Aorta (tissue), 5 donors: ENCODE data around the gene CA6. TPM values are rescaled to one million over a fixed set of nuclear protein-coding genes. Genes with fewer than 3 reads are reported as not detected.
"Not testable (repeated sequence)": the region's sequence is repeated elsewhere in the genome, so short reads cannot be mapped to it uniquely, and the experiment has no call there.

ENCODE experiments used
- ATAC-seq: fragments of 200-7000 bp; cut with Tn5 transposase; one replicate; pipeline ENCODE4 v1.9.1; 2022; ENCODE audit warnings: moderate library complexity; ENCODE audit not compliant: low FRiP score
- DNase-seq, 2 donors: peaks; one replicate each; pipeline ENCODE4 v3.0.0-alpha.2; 2020
- H3K27ac ChIP-seq, 2 donors: one replicate each; pipeline ENCODE4 v1.5.1; 2013; ENCODE audit warnings: low read length in 2 of 2, mild to moderate bottlenecking in 2 of 2, moderate library complexity in 2 of 2, control low read depth in 1 of 2, inconsistent platforms in 1 of 2, low read depth in 1 of 2
- H3K27me3 ChIP-seq, 2 donors: one replicate each; pipeline ENCODE4 v1.6.1; 2013; ENCODE audit warnings: control low read depth in 1 of 2, low read length in 1 of 2, mild to moderate bottlenecking in 1 of 2, moderate library complexity in 1 of 2; ENCODE audit not compliant: insufficient read depth in 2 of 2, control insufficient read depth in 1 of 2
- H3K36me3 ChIP-seq, 2 donors: one replicate each; pipeline ENCODE4 v1.6.1; 2013; ENCODE audit warnings: control low read depth in 1 of 2, low read length in 1 of 2, mild to moderate bottlenecking in 1 of 2; ENCODE audit not compliant: insufficient read depth in 2 of 2, control insufficient read depth in 1 of 2
- H3K4me1 ChIP-seq, 2 donors: one replicate each; pipeline ENCODE4 v1.6.1; 2013; ENCODE audit warnings: low read length in 2 of 2, control low read depth in 1 of 2, mild to moderate bottlenecking in 1 of 2, moderate library complexity in 1 of 2; ENCODE audit not compliant: insufficient read depth in 2 of 2, control insufficient read depth in 1 of 2
- H3K4me3 ChIP-seq, 2 donors: one replicate each; pipeline ENCODE4 v1.5.1; 2013; ENCODE audit warnings: low read length in 2 of 2, control low read depth in 1 of 2, mild to moderate bottlenecking in 1 of 2
- H3K9me3 ChIP-seq: one replicate; pipeline ENCODE4 v1.6.1; 2013; ENCODE audit warnings: mild to moderate bottlenecking, low read length; ENCODE audit not compliant: control insufficient read depth
- WGBS, 2 donors: extraction: QIAGEN DNeasy Blood & Tissue Kit; methylation state at CpG; one replicate each; pipeline ENCODE4 v1.1.7; 2013; 5-methylcytosine and 5-hydroxymethylcytosine counted together
- intact Hi-C, 2 donors: fragments of 100-400 bp; cut with DNase I; formaldehyde crosslinking; loops; one replicate each; pipeline versions ENCODE4 v1.14.2 to v1.15.0; 2022
- polyA plus RNA-seq, 2 donors: library from polyadenylated mRNA; stranded (reverse); fragments of 200-250 nt; gene quantifications; one replicate each; pipeline ENCODE4 v1.2.3, GENCODE V29; 2013
- total RNA-seq, 2 donors: library from RNA; stranded (reverse); fragmentation: NEBNext Ultra II Directional; extraction: Animal tissue kit (Norgen Biotek cat#: 25700); gene quantifications; one replicate each; pipeline ENCODE4 v1.2.1, GENCODE V29; 2021
- donor health status: healthy with polysubstance abuse.
- donor health status: Bipolar disorder and iron deficiency.
- donor health status: DM: no; HTN: no; CAD: no.
- donor health status: DM: no; HTN: no; CAD: no.
- donor health status: DM: yes; HTN: yes; CAD: no.

The CA6 gene
- total and polyA plus RNA-seq, 4 donors = not detected

GRCh38 chr1:9022026-9022738 lies 76.5 kb downstream of the CA6 start:
- H3K9me3 ChIP-seq, H3K27ac ChIP-seq, ATAC-seq, H3K36me3 ChIP-seq, H3K27me3 ChIP-seq, H3K4me1 ChIP-seq, DNase-seq, H3K4me3 ChIP-seq, intact Hi-C loops: not testable (repeated sequence)
- 73 to 75% methylated on average over 11 to 14 of the region's 15 CpGs for WGBS, 2 donors

GRCh38 chr1:9022773-9023172 lies 77.1 kb downstream of the CA6 start:
- no peaks in the 10 kb centered on the region for H3K4me1 ChIP-seq
- DNase-seq (no peak), ATAC-seq (no peak)
- H3K4me3 ChIP-seq = no peak overlapping the region
- intact Hi-C loops = no loop called here
- H3K9me3 ChIP-seq = no peaks in the 10 kb centered on the region
- H3K27me3 ChIP-seq = no peaks in the 10 kb centered on the region
- H3K27ac ChIP-seq = no peak overlapping the region
- H3K36me3 ChIP-seq = no peaks in the 10 kb centered on the region
- WGBS, 2 donors = 96% methylated on average over 10 of the region's 10 CpGs

Other genes with a start within 250 kb of the CA6 start
- gene RERE, start 128.2 kb upstream of the CA6 start, total RNA-seq = 100 to 1,000 TPM; 111 to 133 TPM
- gene RERE, start 128.2 kb upstream of the CA6 start, polyA plus RNA-seq = 10 to 100 TPM; 26.8 to 54.4 TPM
- gene ENO1, start 67.2 kb upstream of the CA6 start, total RNA-seq = 100 to 1,000 TPM; 542 to 688 TPM
- 100 to 1,000 TPM; 333 to 514 TPM for gene ENO1, start 67.2 kb upstream of the CA6 start, polyA plus RNA-seq
- not detected for gene SLC2A7, start 80.6 kb downstream of the CA6 start, total RNA-seq
- gene SLC2A7, start 80.6 kb downstream of the CA6 start, polyA plus RNA-seq = not detected
- 10 to 100 TPM in 1 of 2 donors, 1 to 10 TPM in 1; 5.8 to 17.5 TPM for gene SLC2A5, start 123.8 kb downstream of the CA6 start, total RNA-seq
- gene SLC2A5, start 123.8 kb downstream of the CA6 start, polyA plus RNA-seq = 10 to 100 TPM in 1 of 2 donors, under 1 TPM in 1; 0.31 to 10.5 TPM
- gene GPR157, start 183.2 kb downstream of the CA6 start, total RNA-seq = 1 to 10 TPM; 7.1 to 7.9 TPM
- gene GPR157, start 183.2 kb downstream of the CA6 start, polyA plus RNA-seq = 1 to 10 TPM; 1.1 to 2.4 TPM